NCI-H2107 treated with DMSO at 0.1 percent for 48 hours (cell line): ENCODE results near the gene CLDN24.
"Not testable (repeated sequence)": the region's sequence is repeated elsewhere in the genome, so short reads cannot be mapped to it uniquely, and the experiment has no call there.

Experiments
- DNase-seq: peaks from one replicate; lab custom pipeline; 2025; ENCODE audit not compliant: unreplicated experiment; lab: John Stamatoyannopoulos, UW

Gene CLDN24

DNA sequence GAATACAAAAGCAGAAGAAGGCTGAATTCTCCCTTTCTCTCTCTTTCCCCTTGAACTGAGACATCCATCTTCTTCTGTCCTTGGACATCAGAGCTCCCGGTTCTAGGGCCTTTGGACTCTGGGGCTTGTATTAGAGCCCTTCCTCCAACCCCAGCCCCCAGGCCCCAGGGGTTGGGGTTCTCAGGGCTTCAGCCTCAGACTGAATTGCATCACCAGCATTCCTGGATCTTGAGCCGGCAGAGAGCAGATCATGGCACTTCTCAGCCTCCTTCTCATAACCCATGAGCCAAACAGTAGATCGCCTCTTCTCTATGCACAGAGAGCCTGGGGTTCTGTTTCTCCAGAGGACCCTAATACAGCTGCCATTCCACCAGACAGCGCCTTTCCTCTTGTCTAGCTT, 25.3 kb upstream of the CLDN24 start:
- DNase-seq, result no peak

DNA sequence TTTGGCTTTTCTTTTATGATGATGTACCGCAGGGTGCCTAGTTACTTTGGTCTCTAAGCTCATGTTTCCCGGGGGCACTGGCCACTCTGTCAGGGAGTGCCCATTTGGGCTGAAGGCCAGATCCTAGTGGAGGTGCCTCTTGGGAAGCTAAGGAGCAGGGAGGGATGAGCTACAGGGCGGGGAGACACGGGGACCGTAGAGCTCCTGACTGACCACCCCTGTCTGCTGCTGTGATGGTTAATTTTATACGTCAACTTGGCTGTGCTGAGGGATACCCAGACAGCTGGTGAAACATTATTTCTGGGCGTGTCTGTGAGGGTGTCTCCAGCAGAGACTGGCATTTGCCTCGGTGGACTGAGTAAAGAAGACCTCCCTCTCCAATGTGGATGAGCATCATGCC, 24.9 kb upstream of the CLDN24 start:
- DNase-seq, result no peak

DNA sequence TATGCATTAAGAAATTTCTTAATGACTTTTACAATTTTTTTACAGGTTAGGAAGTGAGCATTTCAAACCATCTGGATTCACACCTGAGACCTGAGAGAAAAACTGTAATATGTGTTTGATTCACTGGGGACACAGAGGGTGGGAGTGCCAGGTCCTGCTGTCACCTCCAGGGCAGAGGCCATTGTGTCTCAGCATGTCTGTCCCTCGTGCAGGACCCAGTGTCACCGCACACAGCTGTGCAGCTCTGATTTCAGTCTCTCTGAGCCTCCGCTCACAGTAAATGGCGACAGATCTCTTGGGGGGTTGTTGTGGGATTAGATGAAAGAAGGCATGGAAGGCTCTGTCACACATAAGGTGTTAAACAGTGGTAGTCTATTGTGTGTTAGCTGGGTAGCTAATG, 23.0 kb upstream of the CLDN24 start:
- DNase-seq, result no peak

DNA sequence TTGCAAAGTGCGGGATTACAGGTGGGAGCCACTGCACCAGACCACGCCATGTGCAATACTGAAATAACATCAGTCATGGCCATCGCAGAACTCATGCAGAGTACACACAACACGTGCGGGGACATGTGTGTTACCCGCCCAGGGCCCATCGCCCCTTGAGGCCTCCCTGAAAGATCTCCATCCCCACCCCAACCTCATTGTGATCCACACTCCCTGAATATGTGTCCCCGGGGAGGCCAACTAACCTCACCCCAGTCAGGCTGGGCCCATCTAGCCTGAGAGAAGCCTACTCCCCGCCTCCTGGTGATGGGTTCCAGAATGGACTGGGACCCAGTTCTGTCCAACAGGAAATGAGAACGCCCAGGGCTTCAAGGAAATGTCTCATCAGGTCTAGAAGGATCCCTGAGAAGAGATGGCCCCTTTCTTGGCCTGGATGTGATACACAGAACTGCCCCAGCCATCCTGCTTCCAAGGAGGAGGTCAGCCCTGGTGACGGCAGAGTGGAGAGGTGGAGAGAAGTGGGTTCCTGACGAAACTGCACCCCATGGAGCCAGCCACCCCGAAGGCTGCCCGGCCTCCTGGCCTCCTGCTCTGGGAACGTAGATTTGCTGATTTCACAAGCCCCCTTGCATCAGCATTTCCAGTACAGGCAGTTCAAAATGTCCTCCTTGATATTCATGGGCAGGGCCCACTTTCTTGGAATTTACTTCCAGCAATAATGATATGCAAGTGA, 22.5 kb upstream of the CLDN24 start:
- DNase-seq, result no peak

DNA sequence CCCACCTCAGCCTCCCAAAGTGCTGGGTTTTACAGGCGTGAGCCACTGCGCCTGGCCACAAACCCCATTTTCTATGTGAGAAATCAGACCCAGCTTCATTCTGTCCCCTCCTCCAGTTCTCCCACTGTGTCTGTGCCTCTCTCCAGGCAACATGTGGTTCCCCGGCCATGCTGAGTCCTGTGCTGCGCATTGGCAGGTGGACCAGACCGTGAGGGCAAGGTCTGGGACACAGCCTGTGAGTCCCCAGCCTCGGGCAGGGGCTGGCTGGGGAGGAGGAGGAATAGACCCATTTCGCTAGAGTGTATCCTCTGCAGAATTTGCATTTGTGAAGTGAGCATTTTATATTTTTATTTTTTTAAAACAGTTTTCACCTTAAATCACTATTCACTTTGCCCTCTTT, 21.5 kb upstream of the CLDN24 start:
- DNase-seq, result no peak

DNA sequence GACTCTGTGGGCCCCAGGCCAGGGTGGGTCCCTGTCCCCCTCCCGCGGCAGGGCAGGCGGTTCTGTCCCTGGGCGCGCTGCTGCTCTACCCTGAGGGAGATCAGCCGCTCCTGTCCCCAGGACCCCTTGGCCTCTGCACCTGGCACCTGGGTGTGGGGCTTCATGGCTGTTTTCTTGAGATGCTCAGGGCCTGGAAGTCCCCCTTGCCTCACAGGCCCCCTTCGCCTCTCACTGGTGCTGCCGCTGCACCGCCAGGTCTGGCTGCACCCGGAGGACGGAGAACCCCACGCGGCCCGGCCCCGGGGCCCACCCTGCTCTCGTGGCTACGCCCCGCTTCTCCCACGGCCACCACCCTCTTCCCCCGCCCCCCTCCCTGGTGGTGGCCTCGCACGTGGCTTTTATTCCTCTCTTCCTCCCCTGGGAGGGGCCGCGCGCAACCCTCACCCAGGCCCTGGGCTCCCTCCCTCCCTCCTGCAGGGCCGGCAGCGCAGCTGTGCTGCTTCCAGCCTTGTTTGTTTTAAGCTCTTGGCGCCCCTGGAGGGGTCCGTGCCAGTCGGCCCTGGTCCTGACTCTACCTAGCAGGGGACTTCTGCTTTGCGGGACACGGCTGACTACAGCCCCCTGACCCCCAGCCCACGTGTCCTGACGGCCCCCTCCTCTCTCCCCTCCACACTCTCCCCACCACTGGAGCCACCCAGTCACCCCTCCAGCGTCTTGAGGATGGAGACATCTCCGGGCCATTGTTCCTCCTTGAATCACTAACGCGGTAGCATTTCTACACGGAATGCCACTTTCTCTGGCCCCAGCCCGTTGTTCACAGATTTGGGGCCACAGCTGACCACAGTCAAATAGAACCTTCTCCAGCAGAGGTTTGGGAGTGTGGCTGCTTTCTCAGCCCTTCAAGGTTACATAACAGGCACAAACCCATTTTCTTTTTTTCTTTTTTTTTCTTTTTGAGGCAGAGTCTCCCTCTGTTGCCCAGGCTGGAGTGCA, 20.6 kb upstream of the CLDN24 start:
- no peak for DNase-seq

DNA sequence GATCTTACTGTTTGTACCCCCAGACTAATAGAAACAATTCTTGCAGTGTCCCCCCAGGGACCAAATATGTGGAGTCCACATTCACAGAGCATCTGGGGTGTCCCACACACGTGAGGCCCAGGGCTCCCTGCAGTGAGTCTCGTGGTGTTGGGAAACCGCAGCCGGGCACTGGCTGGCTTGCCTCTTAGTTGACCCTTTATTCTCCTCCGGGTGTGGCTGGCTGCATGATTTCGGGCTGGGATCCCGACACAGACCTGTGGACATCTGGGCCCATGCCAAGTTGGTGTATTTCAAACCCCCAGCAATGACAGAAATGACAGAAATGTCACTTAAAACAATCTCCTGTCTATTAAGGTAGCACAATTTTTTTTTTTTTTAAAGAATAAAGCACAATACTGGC, 15.6 kb upstream of the CLDN24 start:
- no peak for DNase-seq

DNA sequence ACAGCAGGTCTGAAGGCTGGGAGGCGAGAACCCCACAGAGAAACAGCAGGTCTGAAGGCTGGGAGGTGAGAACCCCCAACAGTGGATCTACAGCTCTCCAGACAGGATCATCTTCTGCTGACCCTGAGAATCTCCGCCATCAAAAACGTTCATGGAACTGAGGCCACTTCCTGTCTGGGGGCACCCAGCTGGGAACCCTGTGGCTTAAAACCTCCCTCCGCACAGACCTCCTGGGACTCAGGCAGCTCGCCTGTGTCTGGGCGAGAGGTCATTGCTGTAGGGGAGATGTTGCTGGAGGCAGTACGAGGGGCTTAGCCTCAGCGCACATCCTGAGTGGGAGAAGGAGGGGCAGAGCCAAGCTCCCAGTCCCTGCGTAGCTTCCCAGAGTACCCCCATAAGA, 15.1 kb upstream of the CLDN24 start:
- no peak for DNase-seq

DNA sequence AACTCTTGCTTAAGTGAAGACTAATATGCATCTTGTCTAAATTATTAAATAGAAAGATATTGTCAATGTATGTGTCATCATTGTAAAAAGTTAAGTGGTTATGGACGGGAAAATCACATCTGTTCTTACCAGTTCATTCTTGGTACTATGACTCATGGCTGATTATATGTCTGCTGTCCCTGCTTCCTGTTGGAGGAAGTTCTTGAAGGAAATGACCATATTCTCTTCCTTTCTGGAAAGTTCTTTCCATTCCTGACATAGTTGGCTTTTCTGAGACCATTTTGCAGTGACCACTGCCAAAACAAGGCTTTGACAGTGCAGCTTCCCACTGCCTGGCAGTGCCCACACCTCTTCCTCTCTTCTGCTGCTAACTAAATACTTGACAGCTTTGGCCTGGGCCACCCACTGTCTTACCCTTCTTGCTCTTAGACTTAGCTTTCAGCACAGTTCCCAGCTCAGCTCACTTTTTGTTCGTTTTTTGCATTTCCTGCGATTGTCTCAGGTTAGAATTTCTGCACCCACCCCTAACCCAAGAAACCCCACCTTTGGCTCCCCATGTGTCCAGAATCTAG, 13.2 kb upstream of the CLDN24 start:
- DNase-seq, result no peak

DNA sequence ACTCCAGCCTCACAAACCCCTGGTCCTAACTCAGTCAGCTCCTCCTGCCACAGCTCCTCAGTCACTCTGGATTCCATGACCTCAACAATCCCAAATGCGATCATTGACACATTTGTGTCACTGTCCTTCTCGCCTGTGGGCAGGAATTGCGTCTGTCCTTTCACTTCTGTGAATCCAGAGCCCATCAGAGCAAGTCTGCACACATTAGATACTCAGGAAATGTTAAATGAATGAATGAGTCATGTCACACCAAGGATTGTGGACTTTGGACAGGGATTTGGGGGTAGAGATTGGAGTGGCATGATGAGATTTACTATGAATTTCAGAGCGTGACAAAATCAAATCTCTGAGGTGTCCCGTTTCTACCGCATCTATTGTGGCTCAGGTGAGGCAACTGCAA, 11.8 kb upstream of the CLDN24 start:
- DNase-seq, result no peak

DNA sequence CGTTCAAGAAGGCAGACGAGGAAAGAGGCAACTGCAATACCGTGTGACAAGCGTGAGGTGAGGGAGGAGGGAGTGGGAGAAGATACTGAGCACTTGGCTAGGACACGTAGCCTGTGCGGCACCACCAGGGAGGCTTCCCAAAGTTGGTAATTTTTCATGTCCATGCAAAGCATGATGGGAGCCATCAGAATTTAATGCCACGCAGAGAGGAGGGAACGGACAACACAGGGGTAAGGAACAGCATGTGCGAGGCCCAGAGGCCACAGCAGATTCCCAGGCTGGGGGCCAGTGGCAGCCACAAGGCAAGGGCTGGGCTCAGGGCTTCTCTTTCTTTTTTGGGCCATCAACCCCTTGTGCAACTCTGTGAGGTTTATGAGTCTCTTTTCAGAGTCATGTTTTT, 11.0 kb upstream of the CLDN24 start:
- no peak for DNase-seq

DNA sequence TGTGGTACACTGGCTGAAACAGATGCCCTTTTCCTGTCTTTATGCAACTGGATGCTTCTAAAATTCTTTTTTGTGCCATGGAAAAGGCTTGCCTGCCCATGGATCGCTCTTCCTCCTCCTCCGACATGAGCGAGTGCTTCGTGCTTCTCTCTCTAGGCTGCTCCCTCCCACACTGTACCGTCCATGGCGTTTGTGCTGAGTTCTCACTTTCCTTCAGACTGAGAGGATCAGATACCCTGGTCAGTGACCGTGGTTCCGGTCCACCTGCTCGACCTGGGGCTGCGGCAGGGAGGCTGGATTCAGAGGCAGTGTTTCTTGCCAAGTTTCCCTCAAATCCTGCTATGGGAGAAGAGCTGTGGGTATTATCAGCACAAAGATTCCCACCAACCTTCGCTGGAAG, 10.2 kb upstream of the CLDN24 start:
- no peak for DNase-seq

DNA sequence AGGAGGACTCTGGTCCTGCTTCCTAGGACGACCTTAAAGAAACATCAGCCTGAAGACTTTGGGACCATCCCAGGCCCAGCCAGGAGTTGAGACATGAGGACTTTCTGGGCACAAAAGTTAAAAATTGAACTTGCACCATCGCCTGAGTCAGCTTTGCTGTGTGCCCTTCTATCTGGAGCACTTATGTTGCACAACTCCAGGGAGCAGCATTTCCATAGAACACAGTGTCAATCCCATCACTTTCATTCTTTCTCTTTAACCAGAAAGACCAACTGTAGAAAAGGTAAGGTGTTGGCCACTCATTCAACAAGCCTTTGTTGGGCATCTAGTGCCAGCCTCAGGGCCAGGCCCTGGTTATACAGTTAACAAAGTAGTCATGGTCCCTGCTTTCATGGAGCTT, 8.6 kb upstream of the CLDN24 start:
- no peak for DNase-seq

DNA sequence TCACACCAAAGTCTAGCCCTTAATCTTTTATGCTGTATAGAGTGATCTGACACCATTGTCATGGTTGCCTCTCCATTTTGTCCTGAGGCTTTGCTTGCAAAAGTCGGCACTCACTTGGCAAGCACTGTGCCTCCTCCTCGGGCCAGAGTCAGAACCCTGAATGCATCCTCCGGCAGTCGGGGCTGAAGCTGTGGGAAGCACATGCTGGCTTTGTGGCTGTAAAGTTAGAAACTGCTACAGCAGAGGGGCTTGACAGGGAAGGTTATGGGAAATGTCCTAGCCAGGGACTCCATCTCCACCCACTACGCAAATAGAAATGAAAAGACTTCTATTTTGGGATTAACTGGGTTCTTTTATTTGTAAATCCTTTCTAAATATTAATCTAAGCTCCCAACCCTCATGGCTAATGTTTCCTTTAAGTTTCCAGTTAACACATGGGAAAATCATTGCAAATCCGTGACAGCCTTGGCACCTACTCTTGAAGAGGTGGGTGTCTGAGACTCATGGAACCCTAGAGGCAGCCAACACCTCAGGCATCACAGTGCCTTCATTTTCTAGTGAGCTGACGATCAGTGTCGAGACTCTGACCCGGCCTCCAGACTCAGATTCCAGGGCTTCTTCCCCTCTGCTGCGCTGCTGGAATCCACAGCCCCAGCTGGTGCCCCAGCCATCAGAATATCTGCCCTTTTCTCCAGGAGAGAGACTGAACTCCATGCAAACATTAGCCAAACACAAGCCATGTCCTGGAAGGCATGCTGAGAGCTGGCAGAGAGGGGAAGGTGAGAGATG, 7.9 kb upstream of the CLDN24 start:
- no peak for DNase-seq

DNA sequence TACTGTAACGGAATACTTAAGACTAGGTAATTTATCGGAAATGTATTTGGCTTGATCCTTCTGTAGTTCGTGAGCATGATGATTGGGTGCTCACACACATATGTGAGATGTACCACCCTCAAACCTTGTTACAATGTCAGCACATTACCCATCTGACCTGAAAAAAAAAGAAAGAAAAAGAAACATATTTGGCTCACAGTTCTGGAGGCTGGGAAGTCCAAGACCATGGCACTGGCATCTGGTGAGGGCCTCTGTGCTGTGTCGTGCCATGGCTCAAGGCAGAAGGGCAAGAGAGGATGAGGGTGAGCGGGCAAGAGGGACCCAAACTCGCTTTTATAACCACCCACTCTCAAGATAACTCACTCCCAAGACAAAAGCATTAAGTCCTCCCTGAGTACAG, 7.0 kb upstream of the CLDN24 start:
- no peak for DNase-seq

DNA sequence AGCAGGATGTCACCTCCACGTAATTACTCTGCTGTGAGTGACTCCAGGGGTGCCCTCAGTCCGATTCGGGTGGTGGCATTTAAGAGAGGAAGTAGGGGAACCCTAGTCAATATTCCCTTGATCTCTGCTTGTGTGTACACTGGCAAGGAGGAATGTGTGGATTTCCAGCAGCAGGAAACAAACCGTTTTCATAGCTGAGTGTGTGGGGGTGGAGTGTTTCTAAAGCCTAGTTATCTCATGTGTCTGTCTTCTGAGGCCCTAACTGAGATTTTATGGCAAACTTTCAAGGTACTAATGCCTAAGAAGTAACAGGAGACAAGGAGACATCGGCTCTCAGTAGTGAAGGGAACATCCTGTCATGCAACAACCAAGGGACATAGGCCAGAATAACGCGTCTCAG, 6.6 kb upstream of the CLDN24 start:
- no peak for DNase-seq

DNA sequence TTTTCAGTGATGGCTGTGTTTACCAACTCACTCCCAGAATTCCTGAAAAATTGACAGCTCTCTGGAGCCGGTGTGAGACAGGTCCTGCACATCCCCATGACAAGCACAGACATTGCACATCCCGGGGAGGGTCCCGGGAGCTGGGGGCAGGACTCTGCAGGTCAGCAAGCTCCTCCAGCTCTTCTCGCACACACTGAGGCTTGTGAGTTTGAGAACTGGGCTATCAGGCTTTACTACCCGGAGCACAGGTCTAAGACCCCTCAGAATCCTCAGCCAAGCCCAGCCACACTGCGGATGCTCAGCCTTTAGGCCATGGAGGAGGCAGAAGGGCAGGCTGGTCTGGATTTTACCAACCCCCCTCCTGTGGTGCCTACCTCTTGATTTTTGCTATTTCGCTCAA, 5.6 kb upstream of the CLDN24 start:
- DNase-seq, result no peak

DNA sequence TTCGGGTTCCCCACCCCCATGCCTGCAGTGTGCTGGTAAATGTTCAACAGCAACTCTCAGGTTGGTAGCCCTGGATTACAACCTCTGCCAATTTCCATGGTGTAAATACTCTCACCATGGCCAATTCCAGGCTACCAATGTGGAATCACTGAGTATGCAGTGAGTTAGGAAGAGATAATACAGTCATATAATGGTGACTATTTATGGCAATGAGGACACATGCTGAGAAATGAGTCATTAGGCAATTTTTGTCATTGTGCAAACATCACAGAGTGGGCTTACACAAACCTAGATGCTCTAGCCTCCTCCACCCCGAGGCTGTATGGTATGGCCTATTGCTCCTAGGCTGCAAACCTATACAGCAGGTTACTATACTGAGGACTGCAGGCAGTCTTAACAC, 4.6 kb upstream of the CLDN24 start:
- DNase-seq, result no peak

DNA sequence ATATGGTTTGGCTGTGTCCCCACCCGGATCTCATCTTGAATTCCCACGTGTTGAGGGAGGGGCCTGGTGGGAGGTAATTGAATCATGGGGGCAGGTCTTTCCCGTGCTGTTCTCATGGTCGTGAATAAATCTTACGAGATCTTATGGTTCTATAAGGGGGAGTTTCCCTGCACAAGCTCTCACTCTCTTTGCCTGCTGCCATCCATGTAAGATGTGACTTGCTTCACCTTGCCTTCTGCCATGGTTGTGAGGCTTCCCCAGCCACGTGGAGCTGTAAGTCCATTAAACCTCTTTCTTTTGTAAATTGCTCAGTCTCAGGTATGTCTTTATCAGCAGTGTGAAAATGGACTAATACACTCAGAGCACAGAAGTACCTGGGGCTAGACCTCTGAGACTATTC, 4.2 kb upstream of the CLDN24 start:
- DNase-seq, result not testable (repeated sequence)

DNA sequence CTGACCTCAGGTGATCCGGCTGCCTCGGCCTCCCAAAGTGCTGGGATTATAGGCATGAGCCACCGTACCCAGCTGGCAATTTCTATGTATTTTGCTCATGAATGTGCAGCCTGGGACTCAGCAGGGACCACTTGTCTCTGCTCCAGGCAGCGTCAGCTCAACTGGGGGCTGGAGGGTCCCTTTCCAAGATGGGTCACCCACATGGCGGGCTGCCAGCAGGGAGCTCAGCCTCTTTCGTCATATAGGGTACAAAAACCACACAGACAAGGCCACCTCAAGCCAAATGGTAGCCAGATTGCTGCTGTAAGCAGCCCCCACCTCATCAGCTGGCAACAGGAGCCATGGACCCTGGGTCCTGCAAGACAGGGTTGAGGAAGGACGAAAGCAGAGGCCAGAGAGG, 2.4 kb upstream of the CLDN24 start:
- no peak for DNase-seq

DNA sequence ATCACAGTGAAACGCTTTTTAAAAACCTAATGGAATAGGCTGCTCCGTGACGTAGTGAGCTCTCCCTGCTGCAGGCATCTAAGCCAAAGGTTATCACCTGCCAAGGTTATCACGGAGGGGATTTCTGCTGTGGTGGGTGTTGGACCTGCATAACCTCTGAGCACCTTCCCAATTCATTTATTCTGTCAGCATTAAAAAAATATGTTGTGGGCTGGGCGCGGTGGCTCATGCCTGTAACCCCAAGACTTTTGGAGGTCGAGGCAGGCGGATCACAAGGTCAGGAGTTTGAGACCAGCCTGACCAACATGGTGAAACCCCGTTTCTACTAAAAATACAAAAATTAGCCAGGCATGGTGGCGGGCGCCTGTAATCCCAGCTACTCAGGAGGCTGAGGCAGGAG, 1.8 kb upstream of the CLDN24 start:
- DNase-seq, result not testable (repeated sequence)
